Epithelial cell of proximal tubule (primary cell): ENCODE results near the gene CHD1L. TPM values are rescaled to one million over a fixed set of nuclear protein-coding genes. Genes with fewer than 3 reads are reported as not detected.
A peak's percentile ranks its signal among the peaks of the same experiment; 100 is the strongest.

Experiments used
- DNase-seq: peaks from one replicate; pipeline ENCODE4 v3.0.0-alpha.2; 2011; ENCODE audit warnings: low read depth
- H3K4me3 ChIP-seq: 2 replicates; pipeline ENCODE4 v1.5.1; 2011; ENCODE audit warnings: low read depth, mild to moderate bottlenecking, low read length
- CTCF ChIP-seq: conservative IDR thresholded peaks from 2 replicates; pipeline ENCODE4 v1.5.1; 2012; ENCODE audit warnings: low read depth, mild to moderate bottlenecking, low read length
- total RNA-seq: library from RNA; depleted of rRNA; stranded (reverse); fragments of >200 nt; gene quantifications from 2 replicates; pipeline ENCODE4 v1.2.3, GENCODE V29; 2015

Gene CHD1L
- total RNA-seq, 1 donor from 2014 or later: 28.0 TPM

DNA sequence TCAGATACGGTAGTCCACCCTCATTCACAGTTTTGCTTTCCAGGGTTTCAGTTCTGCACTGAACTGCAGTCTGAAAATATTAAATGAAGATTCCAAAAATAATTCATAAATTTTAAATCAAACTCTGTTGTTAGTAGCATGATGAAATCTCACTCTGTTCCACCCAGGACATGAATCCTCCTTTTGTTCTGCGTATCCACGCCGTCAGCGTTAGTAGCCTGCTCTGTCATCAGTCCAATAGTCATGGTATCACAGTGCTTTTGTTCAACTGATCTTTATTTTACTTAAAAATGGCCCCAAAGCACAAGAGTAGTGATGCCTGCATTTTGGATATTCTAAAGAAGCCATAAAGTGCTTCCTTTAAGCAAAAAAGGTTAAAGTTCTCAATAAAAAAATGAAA, 23.9 kb downstream of the CHD1L start:
- H3K4me3 ChIP-seq: no peak overlapping the region
- TF ChIP-seq CTCF: no peak
- DNase-seq: no peak

GRCh38 chr1:147267711-147268110, 25.2 kb downstream of the CHD1L start:
- TF ChIP-seq CTCF: no peak
- DNase-seq: no peak
- H3K4me3 ChIP-seq: no peak overlapping the region

GRCh38 chr1:147270721-147271120, 28.2 kb downstream of the CHD1L start:
- DNase-seq: no peak
- H3K4me3 ChIP-seq: no peak overlapping the region
- TF ChIP-seq CTCF: no peak

GRCh38 chr1:147272042-147272441, 29.6 kb downstream of the CHD1L start:
- no peak for DNase-seq
- no peak overlapping the region for H3K4me3 ChIP-seq
- no peak for TF ChIP-seq CTCF

- DNase-seq: peak; percentile 29
- TF ChIP-seq CTCF: peak; percentile 51
- no peak overlapping the region for H3K4me3 ChIP-seq
These were observed 31.2 kb downstream of the CHD1L start for GRCh38 chr1:147273409-147274336.

DNA sequence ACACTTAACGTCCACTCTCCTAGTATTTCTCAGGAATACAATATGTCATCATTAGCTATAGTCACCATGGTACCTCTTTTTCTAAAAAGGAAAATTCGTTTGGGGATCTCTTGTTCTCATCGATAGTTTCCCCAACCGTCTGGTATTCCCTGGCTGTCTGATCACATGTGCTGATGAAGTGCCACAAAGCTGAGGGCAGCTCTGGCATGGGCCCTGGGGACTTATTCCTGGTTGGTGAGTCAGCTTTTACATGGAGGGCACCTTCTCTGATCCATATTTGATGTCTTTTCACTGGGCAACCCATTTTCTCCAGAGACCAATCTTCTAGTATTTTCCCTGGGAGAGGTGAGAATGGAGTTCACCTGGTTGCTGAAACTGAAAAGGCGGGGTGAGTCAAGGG, 39.5 kb downstream of the CHD1L start:
- no peak overlapping the region for H3K4me3 ChIP-seq
- no peak for TF ChIP-seq CTCF
- DNase-seq: no peak

DNA sequence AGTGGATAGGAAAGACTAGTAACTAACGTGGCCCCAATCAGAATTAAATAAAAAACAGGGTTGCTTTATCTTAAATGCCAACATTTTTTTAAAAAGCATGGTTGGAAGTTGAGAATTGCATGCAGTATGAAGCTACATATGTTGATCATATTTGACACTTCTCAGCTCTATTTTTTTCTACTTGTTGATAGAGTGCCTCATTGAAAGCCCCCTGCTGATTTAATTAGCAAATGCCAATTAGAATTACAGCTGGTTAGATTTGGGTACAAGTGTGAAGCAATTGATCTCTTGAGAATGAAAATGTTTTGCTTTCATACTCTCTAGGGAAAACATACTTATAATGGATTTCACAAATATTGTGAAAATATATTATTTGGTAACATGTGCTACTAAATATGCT, 40.5 kb downstream of the CHD1L start:
- no peak for TF ChIP-seq CTCF
- DNase-seq: no peak

More for the DNA sequence above, 40.5 kb downstream of the CHD1L start:
- H3K4me3 ChIP-seq: no peak overlapping the region
